Measurements from ENCODE around the gene WASL. TPM values are rescaled to one million over a fixed set of nuclear protein-coding genes. Genes with fewer than 3 reads are reported as not detected.

WASL gene
- total RNA-seq, 1 experiment from 2014 or later: 39.3 TPM

DNA sequence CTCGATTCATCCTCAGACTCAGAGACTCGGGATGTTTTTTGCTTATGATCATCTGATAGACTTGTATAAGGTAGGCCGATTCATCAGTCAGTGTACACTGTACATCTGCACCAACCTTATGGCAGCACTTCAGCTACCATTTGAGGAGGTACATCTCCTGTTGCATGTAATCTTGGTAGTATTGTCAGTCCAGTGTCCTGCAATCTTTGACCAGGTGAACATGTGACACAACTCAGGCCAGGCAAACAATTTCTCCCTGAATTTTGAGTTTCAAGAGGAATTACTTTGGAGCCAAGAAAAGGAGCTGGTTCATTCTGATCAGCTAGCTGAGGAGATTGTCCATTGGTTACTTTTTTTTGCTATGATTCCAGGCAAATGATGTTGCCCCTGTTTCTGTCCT is 19.7 kb upstream of the WASL start:
- Histone ChIP-seq H3K79me1 (ENCODE audit: insufficient read depth, low read depth, low read length, poor library complexity, severe bottlenecking) (no peaks in the 10 kb centered on the region), H4K91ac (ENCODE audit: insufficient read length, low read depth, low read length) (no peak overlapping the region)
- H3K9me3 Mint-ChIP-seq: peaks cover 0 to 3% of the 10 kb centered on the region in 2 experiments; a peak in 3 of 5 replicates

More for the DNA sequence above, 19.7 kb upstream of the WASL start:
- Mint-ChIP-seq H3K27me3 (ENCODE audit: low read depth) (no peaks in the 10 kb centered on the region), H3K4me3 (no peak overlapping the region), H3K27ac (no peak overlapping the region), H3K36me3 (ENCODE audit: insufficient read depth in 1 of 3, low read depth in 3 of 3) (peaks cover 0 to 4% (median 3%) of the 10 kb centered on the region in 3 experiments; a peak in 2 of 7 replicates), H3K4me1 (peaks cover 8 to 20% of the 10 kb centered on the region in 2 experiments; a peak in 3 of 4 replicates)
- Histone ChIP-seq H3T11ph (ENCODE audit: low read length) (no peak overlapping the region), H3K4me2 (ENCODE audit: insufficient read depth, insufficient read length, low read length) (no peak overlapping the region), H3K79me2 (ENCODE audit: insufficient read depth, low read length) (no peaks in the 10 kb centered on the region), H3K23me2 (ENCODE audit: insufficient read length, low read depth, low read length, poor library complexity, severe bottlenecking) (no peaks in the 10 kb centered on the region), H3K4ac (ENCODE audit: low read depth, low read length) (no peak overlapping the region), H2AK5ac (ENCODE audit: insufficient read length, low read length) (no peak overlapping the region), H3K27me3 (ENCODE audit: insufficient read depth, low read length) (no peaks in the 10 kb centered on the region), H3K56ac (ENCODE audit: insufficient read length, low read depth, low read length) (no peak overlapping the region), H3K4me1 (ENCODE audit: insufficient read depth, low read length) (no peaks in the 10 kb centered on the region; the same call in 1 of the 2 replicates), H4K5ac (ENCODE audit: insufficient read length, low read depth, low read length) (no peak overlapping the region), H3K27ac (ENCODE audit: insufficient read length, low read depth, low read length) (no peak overlapping the region), H2BK15ac (ENCODE audit: low read depth, low read length) (no peak overlapping the region), H3K9me3 (ENCODE audit: control insufficient read depth, low read depth, low read length) (no peaks in the 10 kb centered on the region), H2BK20ac (ENCODE audit: low read depth, low read length, poor library complexity, severe bottlenecking) (no peak overlapping the region), H2AFZ (ENCODE audit: low read length) (no peak overlapping the region), H3K9ac (ENCODE audit: extremely low read depth, insufficient read length, low read length) (no peak overlapping the region), H3K23ac (ENCODE audit: insufficient read length, low read depth, low read length) (no peak overlapping the region), H2BK12ac (ENCODE audit: insufficient read length, low read depth, low read length) (no peak overlapping the region), H2BK120ac (ENCODE audit: low read depth, low read length, poor library complexity, severe bottlenecking) (no peak overlapping the region), H4K8ac (replicated peaks; ENCODE audit: insufficient read length, low read depth, low read length) (no peak overlapping the region), H3K14ac (ENCODE audit: insufficient read depth, low read length) (no peak overlapping the region), H4K20me1 (ENCODE audit: control insufficient read depth, insufficient read depth, insufficient read length) (no peaks in the 10 kb centered on the region), H3K18ac (ENCODE audit: insufficient read length, low read depth, low read length) (no peak overlapping the region), H2BK5ac (ENCODE audit: insufficient read length, low read length) (no peak overlapping the region)
- TF ChIP-seq, protein P1, sequence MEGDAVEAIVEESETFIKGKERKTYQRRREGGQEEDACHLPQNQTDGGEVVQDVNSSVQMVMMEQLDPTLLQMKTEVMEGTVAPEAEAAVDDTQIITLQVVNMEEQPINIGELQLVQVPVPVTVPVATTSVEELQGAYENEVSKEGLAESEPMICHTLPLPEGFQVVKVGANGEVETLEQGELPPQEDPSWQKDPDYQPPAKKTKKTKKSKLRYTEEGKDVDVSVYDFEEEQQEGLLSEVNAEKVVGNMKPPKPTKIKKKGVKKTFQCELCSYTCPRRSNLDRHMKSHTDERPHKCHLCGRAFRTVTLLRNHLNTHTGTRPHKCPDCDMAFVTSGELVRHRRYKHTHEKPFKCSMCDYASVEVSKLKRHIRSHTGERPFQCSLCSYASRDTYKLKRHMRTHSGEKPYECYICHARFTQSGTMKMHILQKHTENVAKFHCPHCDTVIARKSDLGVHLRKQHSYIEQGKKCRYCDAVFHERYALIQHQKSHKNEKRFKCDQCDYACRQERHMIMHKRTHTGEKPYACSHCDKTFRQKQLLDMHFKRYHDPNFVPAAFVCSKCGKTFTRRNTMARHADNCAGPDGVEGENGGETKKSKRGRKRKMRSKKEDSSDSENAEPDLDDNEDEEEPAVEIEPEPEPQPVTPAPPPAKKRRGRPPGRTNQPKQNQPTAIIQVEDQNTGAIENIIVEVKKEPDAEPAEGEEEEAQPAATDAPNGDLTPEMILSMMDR (conservative IDR thresholded peaks at IDR 0.05): no peak
- no CpG with 5 or more reads among the region's 3 CpGs for whole genome bisulfite sequencing (ENCODE audit: extremely low coverage, insufficient read length, low lambda C conversion rate)
- DNase-seq: no peak
